ENCODE data around the gene MAU2. TPM values are rescaled to one million over a fixed set of nuclear protein-coding genes. Genes with fewer than 3 reads are reported as not detected.
"Not testable (repeated sequence)": the region's sequence is repeated elsewhere in the genome, so short reads cannot be mapped to it uniquely, and the experiment has no call there.

Gene MAU2
- polyA plus RNA-seq, 4 donors = 36.9 to 87.6 (median 61.7) TPM

- no peak for DNase-seq (ENCODE audit: low read depth in 4 of 4, low spot score in 2 of 4)
These were observed 24.6 kb downstream of the MAU2 start for GRCh38 chr19:19345232-19345631.

GRCh38 chr19:19345970-19346369 is 25.3 kb downstream of the MAU2 start:
- no peak for DNase-seq (ENCODE audit: low read depth in 4 of 4, low spot score in 2 of 4)

GRCh38 chr19:19347401-19348110 is 26.9 kb downstream of the MAU2 start:
- DNase-seq (ENCODE audit: low read depth in 4 of 4, low spot score in 2 of 4) = no peak

- DNase-seq (ENCODE audit: low read depth in 4 of 4, low spot score in 2 of 4) = no peak
These were observed 27.6 kb downstream of the MAU2 start for GRCh38 chr19:19348266-19348665.

GRCh38 chr19:19349365-19349764 is 28.7 kb downstream of the MAU2 start:
- no peak for DNase-seq (ENCODE audit: low read depth in 4 of 4, low spot score in 2 of 4)

- not testable (repeated sequence) for DNase-seq (ENCODE audit: low read depth in 4 of 4, low spot score in 2 of 4)
These were observed 30.1 kb downstream of the MAU2 start for GRCh38 chr19:19350756-19351155.

- DNase-seq (ENCODE audit: low read depth in 4 of 4, low spot score in 2 of 4) = no peak
These were observed 32.2 kb downstream of the MAU2 start for GRCh38 chr19:19352823-19353222.

GRCh38 chr19:19354007-19354406 is 33.4 kb downstream of the MAU2 start:
- DNase-seq (ENCODE audit: low read depth in 4 of 4, low spot score in 2 of 4) = no peak

- DNase-seq (ENCODE audit: low read depth in 4 of 4, low spot score in 2 of 4) = no peak
These were observed 34.3 kb downstream of the MAU2 start for GRCh38 chr19:19354932-19355331.

- no peak for DNase-seq (ENCODE audit: low read depth in 4 of 4, low spot score in 2 of 4)
These were observed 35.0 kb downstream of the MAU2 start for GRCh38 chr19:19355606-19356139.

GRCh38 chr19:19356500-19356899 is 35.9 kb downstream of the MAU2 start:
- DNase-seq (ENCODE audit: low read depth in 4 of 4, low spot score in 2 of 4) = no peak

- DNase-seq (ENCODE audit: low read depth in 4 of 4, low spot score in 2 of 4) = no peak
These were observed 36.4 kb downstream of the MAU2 start for GRCh38 chr19:19356901-19357566.

GRCh38 chr19:19361075-19361594 is 40.5 kb downstream of the MAU2 start:
- DNase-seq (ENCODE audit: low read depth in 4 of 4, low spot score in 2 of 4) = peak in 2 of 4 donors; percentile 53 to 73

GRCh38 chr19:19362075-19362474 is 41.4 kb downstream of the MAU2 start:
- DNase-seq (ENCODE audit: low read depth in 4 of 4, low spot score in 2 of 4) = no peak

- DNase-seq (ENCODE audit: low read depth in 4 of 4, low spot score in 2 of 4) = no peak
These were observed 46.1 kb downstream of the MAU2 start for GRCh38 chr19:19366434-19367396.

GRCh38 chr19:19368087-19368486 is 47.5 kb downstream of the MAU2 start:
- DNase-seq (ENCODE audit: low read depth in 4 of 4, low spot score in 2 of 4) = no peak

GRCh38 chr19:19371059-19371458 is 50.4 kb downstream of the MAU2 start:
- DNase-seq (ENCODE audit: low read depth in 4 of 4, low spot score in 2 of 4) = no peak

- no peak for DNase-seq (ENCODE audit: low read depth in 4 of 4, low spot score in 2 of 4)
These were observed 52.2 kb downstream of the MAU2 start for GRCh38 chr19:19372656-19373416.

- DNase-seq (ENCODE audit: low read depth in 4 of 4, low spot score in 2 of 4) = no peak
These were observed 58.9 kb downstream of the MAU2 start for GRCh38 chr19:19379527-19379926.

GRCh38 chr19:19380316-19380715 is 59.7 kb downstream of the MAU2 start:
- not testable (repeated sequence) for DNase-seq (ENCODE audit: low read depth in 4 of 4, low spot score in 2 of 4)
